GM18861 (cell line): Measurements from ENCODE around the gene ANO6.
A peak's percentile ranks its signal among the peaks of the same experiment; 100 is the strongest.
"Not testable (repeated sequence)": the region's sequence is repeated elsewhere in the genome, so short reads cannot be mapped to it uniquely, and the experiment has no call there.

Source experiments
- ATAC-seq: cut with Tn5 transposase; IDR thresholded peaks from one replicate; pipeline ENCODE4 v1.9.1; 2021; ENCODE audit not compliant: unreplicated experiment

Gene ANO6

DNA sequence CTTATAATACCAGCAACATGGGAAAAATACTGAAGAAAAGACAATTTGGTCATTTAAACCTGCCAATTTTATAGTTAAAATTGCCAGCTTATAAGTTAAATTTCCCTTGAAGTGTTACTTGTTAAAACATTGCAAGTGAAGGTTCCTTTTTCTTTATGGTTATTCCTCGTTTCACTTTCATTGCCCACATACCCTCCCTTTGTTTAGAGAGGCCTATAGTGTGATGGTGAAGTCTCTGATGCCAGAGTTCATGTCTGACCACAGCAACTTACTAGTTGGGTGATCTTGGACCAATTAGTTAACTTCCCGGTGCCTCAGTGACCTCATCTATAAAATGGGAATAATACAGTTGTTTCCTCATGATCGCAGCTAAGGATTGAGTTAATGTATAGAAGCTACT is 173.5 kb downstream of the ANO6 start:
- no peak for ATAC-seq

- not testable (repeated sequence) for ATAC-seq
Observed at GRCh38 chr12:45397499-45397898, 181.6 kb downstream of the ANO6 start.

- ATAC-seq, result no peak
Observed at GRCh38 chr12:45398552-45398951, 182.7 kb downstream of the ANO6 start.

- ATAC-seq, result no peak
Observed at GRCh38 chr12:45400991-45401390, 185.1 kb downstream of the ANO6 start.

- no peak for ATAC-seq
Observed at GRCh38 chr12:45402288-45402687, 186.4 kb downstream of the ANO6 start.

GRCh38 chr12:45406988-45407850 is 191.3 kb downstream of the ANO6 start:
- no peak for ATAC-seq

GRCh38 chr12:45407981-45408728 is 192.3 kb downstream of the ANO6 start:
- no peak for ATAC-seq

DNA sequence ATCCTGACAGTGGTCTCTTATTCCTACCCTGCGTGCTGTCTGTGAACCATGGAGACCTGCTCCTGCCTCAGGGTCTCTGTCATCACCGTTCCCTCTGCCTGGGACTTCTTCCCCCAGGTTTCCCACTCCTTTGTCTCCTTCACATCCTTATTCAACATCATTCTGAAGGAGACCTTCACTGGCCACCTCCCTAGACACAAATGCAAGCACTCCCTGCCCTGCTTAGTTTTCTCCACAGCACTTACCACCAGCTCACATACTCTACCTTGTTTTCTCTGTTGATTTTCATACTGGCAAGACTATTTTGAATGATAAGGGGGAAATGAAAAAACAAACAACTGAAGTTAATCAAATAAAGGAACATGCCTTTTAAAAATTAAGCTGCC is 192.8 kb downstream of the ANO6 start:
- no peak for ATAC-seq

GRCh38 chr12:45409966-45410365 is 194.1 kb downstream of the ANO6 start:
- no peak for ATAC-seq

DNA sequence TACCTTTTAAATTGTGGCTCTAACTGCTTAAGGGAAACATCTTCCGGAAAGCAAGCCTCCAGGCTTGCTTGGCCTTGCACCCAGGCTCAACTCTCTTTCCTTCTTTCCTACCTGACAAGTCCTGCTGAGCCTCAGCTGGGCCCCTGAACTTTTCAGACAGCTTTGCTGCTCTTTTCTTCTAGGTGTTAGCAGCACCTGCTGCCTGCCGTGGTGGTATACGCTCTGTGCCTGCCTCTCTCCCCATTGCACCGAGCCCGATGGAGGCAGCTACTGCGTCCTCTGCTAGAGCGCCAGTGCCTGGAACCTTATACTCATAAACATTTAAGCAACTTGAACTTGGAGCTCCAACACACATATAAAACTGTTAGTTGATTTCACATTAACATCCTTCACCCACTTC is 195.7 kb downstream of the ANO6 start:
- ATAC-seq, result no peak

GRCh38 chr12:45415393-45415817 is 199.5 kb downstream of the ANO6 start:
- ATAC-seq, result peak; percentile 95

- no peak for ATAC-seq
Observed at GRCh38 chr12:45416126-45416525, 200.2 kb downstream of the ANO6 start.

- ATAC-seq, result no peak
Observed at GRCh38 chr12:45418520-45418919, 202.6 kb downstream of the ANO6 start.

GRCh38 chr12:45419317-45419814 is 203.5 kb downstream of the ANO6 start:
- ATAC-seq, result no peak

- no peak for ATAC-seq
Observed at GRCh38 chr12:45421736-45422135, 205.8 kb downstream of the ANO6 start.

DNA sequence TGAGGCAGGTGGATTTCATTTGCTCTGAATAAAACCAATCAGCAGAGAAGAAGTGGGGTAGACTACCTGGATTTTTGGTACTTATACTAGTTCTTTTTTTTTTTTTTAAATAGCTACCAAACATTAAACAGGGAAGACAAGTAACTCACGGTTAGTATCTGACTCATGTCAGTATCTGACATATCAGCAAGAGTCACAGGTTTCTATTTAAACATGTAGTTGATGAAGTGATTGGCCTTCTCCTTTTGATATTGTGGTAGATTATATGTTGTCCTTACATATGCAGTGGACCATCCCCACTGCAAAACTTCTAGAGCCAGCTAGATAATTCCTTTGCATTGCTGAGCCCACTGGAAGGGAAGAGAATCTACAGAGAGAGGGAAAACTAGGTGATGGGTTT is 208.0 kb downstream of the ANO6 start:
- ATAC-seq, result no peak

- ATAC-seq, result no peak
Observed at GRCh38 chr12:45425426-45425825, 209.5 kb downstream of the ANO6 start.

- ATAC-seq, result no peak
Observed at GRCh38 chr12:45426294-45426693, 210.4 kb downstream of the ANO6 start.

GRCh38 chr12:45427042-45427441 is 211.1 kb downstream of the ANO6 start:
- ATAC-seq, result no peak

- ATAC-seq, result no peak
Observed at GRCh38 chr12:45429831-45430230, 213.9 kb downstream of the ANO6 start.

DNA sequence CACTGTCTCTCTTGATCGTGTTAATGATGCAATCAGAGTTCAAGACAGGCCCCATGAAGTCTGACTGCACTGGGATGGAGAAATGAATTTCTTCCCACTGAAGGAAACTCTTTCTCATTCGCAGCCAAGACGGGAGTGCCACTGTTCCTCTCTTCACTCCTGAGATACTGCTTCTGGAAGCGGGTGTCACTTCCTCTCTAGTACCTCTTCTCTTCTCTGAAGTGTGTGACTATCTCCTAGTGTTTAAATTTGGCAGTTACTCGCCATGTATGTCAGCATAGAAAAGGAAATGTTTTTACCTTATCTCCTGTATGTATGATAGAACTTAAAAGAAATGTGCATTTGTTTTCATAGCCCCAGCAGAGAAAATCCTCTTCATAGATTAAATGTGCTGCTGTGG is 215.2 kb downstream of the ANO6 start:
- no peak for ATAC-seq

DNA sequence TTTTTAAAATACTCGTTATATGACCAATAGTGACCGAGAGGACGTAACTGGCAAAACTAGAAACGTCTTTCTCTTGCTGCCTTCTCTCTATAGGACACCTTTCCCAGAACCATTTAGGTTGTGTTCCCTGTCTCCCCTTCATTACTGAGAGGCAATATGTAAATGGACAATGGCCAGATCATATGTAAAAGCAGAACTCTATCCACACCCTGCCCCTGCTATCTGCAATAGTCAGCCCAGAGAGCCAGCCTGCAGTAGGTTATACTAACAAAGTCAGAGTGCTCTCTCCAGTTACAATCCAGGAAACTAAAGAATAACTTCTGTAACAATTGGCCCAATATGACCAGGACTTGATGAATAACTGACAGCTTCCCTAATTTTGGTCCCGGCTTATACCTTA is 216.8 kb downstream of the ANO6 start:
- no peak for ATAC-seq
